Pancreas (tissue), 10 donors: ENCODE results near the gene AK9. TPM values are rescaled to one million over a fixed set of nuclear protein-coding genes. Genes with fewer than 3 reads are reported as not detected.

ENCODE experiments used
- ATAC-seq, 4 donors: fragments of 200-7000 bp; cut with Tn5 transposase; one replicate each; pipeline versions ENCODE4 v1.8.0 to v1.9.1; 2020; ENCODE audit warnings: mild to moderate bottlenecking in 4 of 4, moderate library complexity in 4 of 4
- DNase-seq, 6 donors: peaks; one replicate each; pipeline ENCODE4 v3.0.0-alpha.2; 2020
- FAIRE-seq: peaks from 2 replicates; lab custom pipeline; 2012; peaks lifted over from hg19 to GRCh38; lab: Jason Lieb, UNC
- H3K27ac ChIP-seq, 4 donors: fragments of 200-600 bp; sonication (generic); 1 replicate in 3 of 4; 2 replicates in 1 of 4; pipeline versions ENCODE4 v1.5.0 to v1.8.0; 2020
- H3K27me3 ChIP-seq, 4 donors: fragments of 200-600 bp; one replicate each; pipeline ENCODE4 v1.8.0; 2021
- H3K36me3 ChIP-seq, 3 donors: fragments of 200-600 bp; sonication (generic) in 1 of 3; one replicate each; pipeline versions ENCODE4 v1.5.0 to v1.8.0; 2020 to 2021
- H3K4me1 ChIP-seq, 3 donors: fragments of 200-600 bp; one replicate each; pipeline ENCODE4 v1.8.0; 2021
- H3K4me3 ChIP-seq, 4 donors: fragments of 200-600 bp; sonication (generic) in 2 of 4; one replicate each; pipeline versions ENCODE4 v1.5.0 to v1.8.0; 2020 to 2021
- H3K9me3 ChIP-seq, 4 donors: fragments of 200-600 bp; one replicate each; pipeline ENCODE4 v1.8.0; 2021
- WGBS, 2 donors: extraction: QIAGEN DNeasy Blood & Tissue Kit; methylation state at CpG; one replicate each; pipeline ENCODE4 v1.1.7; 2013; 5-methylcytosine and 5-hydroxymethylcytosine counted together
- intact Hi-C, 3 donors: fragments of 100-400 bp; cut with DNase I; formaldehyde crosslinking; loops; one replicate each; pipeline versions ENCODE4 v1.11.1 to v1.14.2; 2022
- polyA plus RNA-seq, 2 donors: library from polyadenylated mRNA; stranded (reverse); fragments of 200-250 nt; gene quantifications; one replicate each; pipeline ENCODE4 v1.2.3, GENCODE V29; 2013
- total RNA-seq, 6 donors: library from RNA; stranded (reverse); fragmentation: NEBNext Ultra II Directional in 4 of 6; extraction: Animal tissue kit (Norgen Biotek cat#: 25700) in 4 of 6; gene quantifications; one replicate each; pipeline versions ENCODE4 v1.2.1 to v1.2.4, GENCODE V29; 2021 to 2023
- TF ChIP-seq, protein P1 (sequence below), 4 donors: fragments of 200-600 bp; sonication (generic) in 3 of 4; IDR thresholded peaks; one replicate each; pipeline versions ENCODE4 v1.5.0 to v1.8.0; 2021; ENCODE audit warnings: antibody characterized with exemption in 4 of 4
- donor health status: healthy with polysubstance abuse.
- donor health status: DM: no; HTN: no; CAD: no; lungs with moderate emphysema.
- donor health status: DM: no; HTN: no; CAD: no.
- donor health status: control.
- donor health status: control.
- donor health status: Bipolar disorder and iron deficiency.
- donor health status: DM: yes; HTN: yes; CAD: no.
- donor health status: DM: no; HTN: no; CAD: no.
- donor health status: DM: no; HTN: no; CAD: no.
- donor health status: DM: yes; HTN: yes; CAD: no.

AK9 gene
- total and polyA plus RNA-seq, 8 donors = 2.0 to 6.0 (median 3.6) TPM

DNA sequence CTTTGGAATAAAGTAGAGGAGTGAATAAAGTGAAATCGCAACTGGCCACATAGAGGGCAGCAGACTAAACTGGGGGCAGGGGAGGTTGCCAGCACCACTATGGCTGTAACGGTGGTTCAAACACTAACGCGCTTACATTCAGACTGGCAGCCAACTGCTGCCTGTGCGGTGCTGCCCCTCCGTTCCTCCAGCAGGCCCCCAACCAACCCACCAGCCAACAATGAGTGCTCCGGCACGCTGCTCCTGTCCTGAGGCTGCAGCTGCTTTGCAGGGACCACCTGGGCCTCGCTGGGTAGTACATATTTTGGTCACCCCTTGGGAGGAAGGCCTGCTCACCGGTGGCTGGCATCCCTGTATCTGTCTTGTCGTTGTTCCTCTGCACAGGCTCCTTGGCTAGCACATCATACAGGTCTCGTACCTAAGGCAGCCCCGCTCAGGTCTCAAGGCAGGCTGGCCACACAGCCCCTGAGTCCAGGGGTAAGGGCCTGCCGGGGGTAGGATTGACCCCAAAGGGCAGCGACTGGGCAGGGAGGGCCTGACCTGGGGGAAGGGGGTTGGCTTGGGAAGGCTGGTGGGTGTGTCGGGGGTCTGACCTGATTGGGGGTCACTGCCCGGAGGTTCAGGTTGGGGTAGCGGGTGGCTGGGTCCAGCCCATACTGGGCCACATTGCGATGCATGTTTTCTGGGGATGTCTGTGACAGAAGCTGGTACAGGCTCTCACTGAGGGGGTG is 241.8 kb downstream of the AK9 start:
- intact Hi-C loops = no loop called here
- WGBS, 2 donors = 62 to 75% methylated on average over 19 of the region's 19 CpGs
- FAIRE-seq = no peak

DNA sequence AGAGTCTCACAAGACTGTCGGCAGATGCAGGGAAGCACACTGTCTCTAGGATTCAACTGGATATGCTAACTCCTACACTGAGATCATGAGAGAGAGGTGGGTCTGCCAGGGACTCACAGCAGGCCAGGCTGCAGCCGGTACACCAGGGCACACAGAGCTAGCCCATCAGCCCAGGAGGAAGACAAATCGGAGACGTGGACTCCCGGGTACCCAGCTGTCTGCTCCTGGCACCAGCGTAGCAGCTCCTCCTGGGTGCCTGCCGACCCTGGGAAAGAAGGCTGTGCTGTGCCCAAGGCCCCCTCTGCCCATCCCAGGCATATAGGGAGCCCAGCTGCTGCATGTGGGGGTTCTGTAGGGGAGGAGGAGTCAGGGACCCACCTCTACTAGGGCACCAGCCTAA is 242.4 kb downstream of the AK9 start:
- no peaks in the 10 kb centered on the region for H3K4me1 ChIP-seq
- no peaks in the 10 kb centered on the region for H3K9me3 ChIP-seq
- DNase-seq (no peak), ATAC-seq (peak in 1 of 4 donors; percentile 6), FAIRE-seq (no peak)
- WGBS, 2 donors = 42% methylated on average over 7 of the region's 7 CpGs
- intact Hi-C loops = no loop called here
- H3K27ac ChIP-seq = no peak overlapping the region
- TF ChIP-seq, protein P1, sequence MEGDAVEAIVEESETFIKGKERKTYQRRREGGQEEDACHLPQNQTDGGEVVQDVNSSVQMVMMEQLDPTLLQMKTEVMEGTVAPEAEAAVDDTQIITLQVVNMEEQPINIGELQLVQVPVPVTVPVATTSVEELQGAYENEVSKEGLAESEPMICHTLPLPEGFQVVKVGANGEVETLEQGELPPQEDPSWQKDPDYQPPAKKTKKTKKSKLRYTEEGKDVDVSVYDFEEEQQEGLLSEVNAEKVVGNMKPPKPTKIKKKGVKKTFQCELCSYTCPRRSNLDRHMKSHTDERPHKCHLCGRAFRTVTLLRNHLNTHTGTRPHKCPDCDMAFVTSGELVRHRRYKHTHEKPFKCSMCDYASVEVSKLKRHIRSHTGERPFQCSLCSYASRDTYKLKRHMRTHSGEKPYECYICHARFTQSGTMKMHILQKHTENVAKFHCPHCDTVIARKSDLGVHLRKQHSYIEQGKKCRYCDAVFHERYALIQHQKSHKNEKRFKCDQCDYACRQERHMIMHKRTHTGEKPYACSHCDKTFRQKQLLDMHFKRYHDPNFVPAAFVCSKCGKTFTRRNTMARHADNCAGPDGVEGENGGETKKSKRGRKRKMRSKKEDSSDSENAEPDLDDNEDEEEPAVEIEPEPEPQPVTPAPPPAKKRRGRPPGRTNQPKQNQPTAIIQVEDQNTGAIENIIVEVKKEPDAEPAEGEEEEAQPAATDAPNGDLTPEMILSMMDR (IDR thresholded peaks at IDR 0.05) = no peak
- H3K4me3 ChIP-seq = no peak overlapping the region
- no peaks in the 10 kb centered on the region for H3K27me3 ChIP-seq
- H3K36me3 ChIP-seq = no peaks in the 10 kb centered on the region

More for the DNA sequence above, 241.8 kb downstream of the AK9 start:
- TF ChIP-seq, protein P1 (IDR thresholded peaks at IDR 0.05) = no peak
- Histone ChIP-seq H3K4me1 (no peaks in the 10 kb centered on the region), H3K9me3 (no peaks in the 10 kb centered on the region), H3K27ac (no peak overlapping the region), H3K36me3 (no peaks in the 10 kb centered on the region), H3K4me3 (no peak overlapping the region), H3K27me3 (no peaks in the 10 kb centered on the region)
- ATAC-seq (peak in 1 of 4 donors; percentile 6), DNase-seq (peak in 1 of 6 donors; percentile 64)

DNA sequence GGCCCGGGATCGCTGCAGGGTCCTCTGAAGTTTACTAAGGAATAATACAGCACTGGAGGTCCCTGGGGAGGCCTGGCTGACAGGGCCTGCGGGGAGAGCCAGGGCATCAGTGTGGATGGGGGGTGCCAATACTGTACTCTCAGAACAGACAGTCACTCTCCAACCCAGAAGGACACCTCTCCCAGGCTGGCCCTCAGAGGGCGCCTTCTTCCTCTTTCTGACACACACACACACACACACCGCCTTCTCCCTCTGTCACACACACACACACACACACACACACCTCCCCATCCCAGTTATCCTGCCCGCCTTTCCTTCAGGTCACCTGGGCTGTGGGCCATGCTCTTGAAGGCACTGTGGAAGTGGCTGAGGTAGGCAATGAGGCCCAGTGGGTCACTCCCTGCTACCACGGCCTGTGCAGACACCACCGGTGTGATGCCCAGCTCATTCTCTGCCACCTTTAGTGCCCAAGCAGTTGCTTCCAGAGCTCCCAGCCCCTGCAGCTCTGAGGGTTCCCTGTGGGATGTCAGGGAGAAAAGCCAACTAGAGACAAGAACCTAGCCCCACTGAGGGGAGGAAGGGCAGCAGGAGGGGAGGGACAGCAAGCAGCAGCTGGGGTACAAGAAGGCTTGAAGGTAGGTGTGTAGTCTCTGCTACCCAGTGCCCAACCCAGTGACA is 243.0 kb downstream of the AK9 start:
- H3K9me3 ChIP-seq = no peaks in the 10 kb centered on the region
- H3K4me3 ChIP-seq = no peak overlapping the region
- no peaks in the 10 kb centered on the region for H3K4me1 ChIP-seq
- H3K27me3 ChIP-seq = no peaks in the 10 kb centered on the region
- TF ChIP-seq, protein P1 (IDR thresholded peaks at IDR 0.05) = no peak
- ATAC-seq = peak in 2 of 4 donors; percentile 18 to 21
- H3K27ac ChIP-seq = no peak overlapping the region
- DNase-seq = no peak
- H3K36me3 ChIP-seq = no peaks in the 10 kb centered on the region
- 67 to 71% methylated on average over 8 of the region's 8 CpGs for WGBS, 2 donors
- FAIRE-seq = no peak
- intact Hi-C loops = no loop called here

DNA sequence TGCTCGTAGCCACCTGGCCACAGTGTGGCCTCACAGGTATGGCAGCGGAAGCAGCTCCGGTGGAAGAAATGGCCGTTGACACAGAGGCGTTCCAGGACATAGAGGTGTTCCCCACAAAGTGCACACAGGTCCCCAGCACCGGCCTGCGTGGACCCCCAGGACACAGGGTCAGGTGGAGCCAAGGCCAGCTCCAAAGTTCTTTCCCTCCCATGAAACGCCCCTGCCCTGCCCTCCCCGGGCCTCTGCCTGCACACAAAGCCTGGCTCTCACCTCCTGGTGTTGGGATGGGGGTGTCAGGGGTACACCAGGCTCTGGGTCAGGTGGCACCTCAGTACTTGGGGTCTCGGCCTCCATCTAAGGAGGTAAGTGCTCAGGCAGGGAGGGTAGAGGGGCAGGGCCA is 243.9 kb downstream of the AK9 start:
- H3K9me3 ChIP-seq = no peaks in the 10 kb centered on the region
- H3K27ac ChIP-seq = no peak overlapping the region
- intact Hi-C loops = no loop called here
- TF ChIP-seq, protein P1 (IDR thresholded peaks at IDR 0.05) = no peak
- no peak overlapping the region for H3K4me3 ChIP-seq
- peaks cover 0 to 1% (median 0%) of the 10 kb centered on the region in 3 donors for H3K4me1 ChIP-seq
- FAIRE-seq (no peak), DNase-seq (peak in 1 of 6 donors; percentile 66), ATAC-seq (no peak)
- 81 to 82% methylated on average over 10 of the region's 10 CpGs for WGBS, 2 donors
- no peaks in the 10 kb centered on the region for H3K27me3 ChIP-seq
- no peaks in the 10 kb centered on the region for H3K36me3 ChIP-seq

DNA sequence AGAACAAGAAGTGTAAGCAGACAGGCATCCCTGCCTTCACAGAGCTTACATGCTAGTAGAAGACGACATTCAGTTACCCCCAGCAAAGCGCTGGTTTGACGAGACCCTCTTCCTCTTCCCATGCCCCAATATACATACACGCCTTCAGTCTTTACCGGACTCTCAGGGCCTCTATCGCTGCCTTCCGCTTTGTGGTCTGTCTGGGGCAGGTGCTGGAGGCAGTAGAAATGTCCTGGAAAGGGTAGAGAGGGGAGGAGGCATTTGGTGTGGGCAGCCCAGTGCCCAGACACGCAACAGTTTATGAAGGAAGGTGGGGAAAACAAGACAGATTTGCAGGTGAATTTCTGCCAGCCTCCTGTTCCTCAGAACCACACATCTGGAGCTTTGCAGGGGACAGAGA is 244.5 kb downstream of the AK9 start:
- no peak for ATAC-seq
- 88 to 90% methylated on average over 8 of the region's 8 CpGs for WGBS, 2 donors
- FAIRE-seq = no peak
- Histone ChIP-seq H3K9me3 (no peaks in the 10 kb centered on the region), H3K4me3 (no peak overlapping the region), H3K4me1 (peaks cover 0 to 7% (median 0%) of the 10 kb centered on the region in 3 donors), H3K27ac (no peak overlapping the region), H3K27me3 (no peaks in the 10 kb centered on the region), H3K36me3 (no peaks in the 10 kb centered on the region)
- intact Hi-C loops = no loop called here
- DNase-seq = no peak
- TF ChIP-seq, protein P1 (IDR thresholded peaks at IDR 0.05) = no peak
